K562 (cell line): Measurements from ENCODE around the gene TICAM1. TPM values are rescaled to one million over a fixed set of nuclear protein-coding genes. Genes with fewer than 3 reads are reported as not detected.

Experiments used
- DIDO1 ChIP-seq: fragments of 450-650 bp; IDR thresholded peaks from 2 replicates; pipeline ENCODE4 v1.6.1; 2016; ENCODE audit warnings: low read depth, missing biosample characterization, missing genetic modification characterization
- ELF1 ChIP-seq: fragments of 200-800 bp; sonication (Bioruptor generic); IDR thresholded peaks from 2 replicates; pipeline ENCODE4 v1.6.1; 2016; ENCODE audit warnings: missing genetic modification characterization, missing compliant biosample characterization
- GMEB1 ChIP-seq: fragments of 250-450 bp; sonication (Bioruptor Pico); IDR thresholded peaks from 2 replicates; pipeline ENCODE4 v1.4.0; 2020; ENCODE audit warnings: mild to moderate bottlenecking
- KAT7 ChIP-seq: sonication (generic); formaldehyde crosslinking; IDR thresholded peaks from 2 replicates; pipeline ENCODE4 v1.8.0; 2022; ENCODE audit warnings: missing genetic modification reagents, mild to moderate bottlenecking, borderline replicate concordance
- NCOA1 ChIP-seq: fragments of 450-650 bp; IDR thresholded peaks from 2 replicates; pipeline ENCODE4 v1.6.1; 2016; ENCODE audit warnings: low read depth
- NR1H2 ChIP-seq: sonication (generic); formaldehyde crosslinking; IDR thresholded peaks from 2 replicates; pipeline ENCODE4 v1.4.0; 2020; ENCODE audit warnings: mild to moderate bottlenecking, missing genetic modification reagents
- POLR2A ChIP-seq: fragments of 450-650 bp; conservative IDR thresholded peaks from 2 replicates; pipeline ENCODE4 v1.6.1; 2016
- SIX5 ChIP-seq, 2 experiments: IDR thresholded peaks; 2 replicates each; pipeline ENCODE4 v1.6.1; 2011; ENCODE audit warnings: low read length in 2 of 2, borderline replicate concordance in 1 of 2, low read depth in 1 of 2, mild to moderate bottlenecking in 1 of 2, moderate library complexity in 1 of 2; ENCODE audit not compliant: insufficient read depth in 1 of 2
- TAL1 ChIP-seq: fragments of 450-650 bp; IDR thresholded peaks from 2 replicates; pipeline ENCODE4 v1.6.1; 2016; ENCODE audit warnings: mild to moderate bottlenecking
- TEAD4 ChIP-seq, 2 experiments: sonication (generic) in 1 of 2; formaldehyde crosslinking in 1 of 2; IDR thresholded peaks; 2 replicates each; pipeline versions ENCODE4 v1.6.1 to v1.8.0; 2012 to 2022; ENCODE audit warnings: borderline replicate concordance in 1 of 2, inconsistent platforms in 1 of 2, low read length in 1 of 2, mild to moderate bottlenecking in 1 of 2, missing genetic modification reagents in 1 of 2
- TFAP4 ChIP-seq: sonication (generic); formaldehyde crosslinking; IDR thresholded peaks from 2 replicates; pipeline ENCODE4 v1.8.0; 2022; ENCODE audit warnings: missing genetic modification reagents, mild to moderate bottlenecking, moderate library complexity, borderline replicate concordance
- TOE1 ChIP-seq, 2 experiments: fragments of 450-650 bp in 1 of 2; sonication (generic) in 1 of 2; formaldehyde crosslinking in 1 of 2; IDR thresholded peaks; 2 replicates each; pipeline versions ENCODE4 v1.7.1 to v1.8.0; 2016 to 2022; ENCODE audit warnings: borderline replicate concordance in 2 of 2, mild to moderate bottlenecking in 2 of 2, antibody characterized with exemption in 1 of 2, inconsistent platforms in 1 of 2, low read depth in 1 of 2, missing genetic modification reagents in 1 of 2, moderate library complexity in 1 of 2
- ZBTB7A ChIP-seq: IDR thresholded peaks from 2 replicates; pipeline ENCODE4 v1.6.1; 2011; ENCODE audit warnings: low read depth, mild to moderate bottlenecking, low read length, moderate library complexity, borderline replicate concordance; ENCODE audit not compliant: control insufficient read depth
- ZNF583 ChIP-seq: fragments of 250-450 bp; sonication (Bioruptor Pico); IDR thresholded peaks from 2 replicates; pipeline ENCODE4 v1.4.0; 2020
- ZNF668 ChIP-seq: fragments of 250-450 bp; sonication (Bioruptor Pico); IDR thresholded peaks from 2 replicates; pipeline ENCODE4 v1.8.0; 2022; ENCODE audit warnings: mild to moderate bottlenecking, inconsistent platforms
- polyA plus RNA-seq, 8 experiments: library from polyadenylated mRNA; depleted of rRNA in 4 of 8; stranded (reverse) in 5 of 8; unstranded in 3 of 8; fragments of >200 nt; fragmentation: Nextera tagmentation in 2 of 8; fragmentation: Illumina TruSeq in 1 of 8; extraction: Ambion mirVana in 2 of 8; extraction: Trizol in 1 of 8; gene quantifications; 2 replicates each; pipeline versions ENCODE4 v1.2.1 to v1.2.3, GENCODE V29; 2011 to 2014; ENCODE audit warnings: inconsistent platforms in 1 of 8, missing spikeins in 1 of 8
- total RNA-seq, 7 experiments: library from RNA; depleted of rRNA in 6 of 7; stranded (reverse); fragments of >200 nt in 6 of 7; fragmentation: Illumina TruSeq in 2 of 7; extraction: Trizol in 2 of 7; gene quantifications; 2 replicates each; pipeline versions ENCODE4 v1.2.1 to v1.2.3, GENCODE V29; 2011 to 2021; ENCODE audit warnings: low replicate concordance in 1 of 7
- TF ChIP-seq, protein P1 (sequence below): fragments of 150-350 bp; conservative IDR thresholded peaks from 2 replicates; pipeline ENCODE4 v1.6.1; 2014; ENCODE audit warnings: low read length

Gene TICAM1
- total and polyA plus RNA-seq, 9 of the 15 experiments (the other 6 are each of a cell fraction or from before 2014, with no cell fraction given), result 0.07 to 11.6 (median 1.5) TPM

- TF ChIP-seq, protein P1, sequence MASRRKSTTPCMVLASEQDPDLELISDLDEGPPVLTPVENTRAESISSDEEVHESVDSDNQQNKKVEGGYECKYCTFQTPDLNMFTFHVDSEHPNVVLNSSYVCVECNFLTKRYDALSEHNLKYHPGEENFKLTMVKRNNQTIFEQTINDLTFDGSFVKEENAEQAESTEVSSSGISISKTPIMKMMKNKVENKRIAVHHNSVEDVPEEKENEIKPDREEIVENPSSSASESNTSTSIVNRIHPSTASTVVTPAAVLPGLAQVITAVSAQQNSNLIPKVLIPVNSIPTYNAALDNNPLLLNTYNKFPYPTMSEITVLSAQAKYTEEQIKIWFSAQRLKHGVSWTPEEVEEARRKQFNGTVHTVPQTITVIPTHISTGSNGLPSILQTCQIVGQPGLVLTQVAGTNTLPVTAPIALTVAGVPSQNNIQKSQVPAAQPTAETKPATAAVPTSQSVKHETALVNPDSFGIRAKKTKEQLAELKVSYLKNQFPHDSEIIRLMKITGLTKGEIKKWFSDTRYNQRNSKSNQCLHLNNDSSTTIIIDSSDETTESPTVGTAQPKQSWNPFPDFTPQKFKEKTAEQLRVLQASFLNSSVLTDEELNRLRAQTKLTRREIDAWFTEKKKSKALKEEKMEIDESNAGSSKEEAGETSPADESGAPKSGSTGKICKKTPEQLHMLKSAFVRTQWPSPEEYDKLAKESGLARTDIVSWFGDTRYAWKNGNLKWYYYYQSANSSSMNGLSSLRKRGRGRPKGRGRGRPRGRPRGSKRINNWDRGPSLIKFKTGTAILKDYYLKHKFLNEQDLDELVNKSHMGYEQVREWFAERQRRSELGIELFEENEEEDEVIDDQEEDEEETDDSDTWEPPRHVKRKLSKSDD, result 0 out of 2 replicates have a peak, but pooled peaks have one; percentile 16
- TF ChIP-seq NR1H2 (CRISPR knock-in tag) (no peak), SIX5 (IDR thresholded peaks at IDR 0.05; ENCODE audit: borderline replicate concordance in 1 of 2, insufficient read depth in 1 of 2, low read depth in 1 of 2, low read length in 2 of 2) (peak; percentile 98), GMEB1 (CRISPR knock-in tag) (peak; percentile 82), ZNF583 (peak; percentile 96), KAT7 (peak; percentile 51; the same call in 1 of the 2 replicates), ZBTB7A (peak; percentile 39; the same call in 1 of the 2 replicates), TOE1 (IDR thresholded peaks at IDR 0.05; ENCODE audit: borderline replicate concordance) (0 out of 2 replicates have a peak, but pooled peaks have one; percentile 10), TOE1 (CRISPR knock-in tag; IDR thresholded peaks at IDR 0.05; ENCODE audit: borderline replicate concordance, low read depth) (no peak), TAL1 (no peak), TFAP4 (CRISPR knock-in tag) (peak; percentile 72; the same call in 1 of the 2 replicates), DIDO1 (tag) (peak; percentile 90), POLR2A (peak; percentile 86), NCOA1 (peak; percentile 90; the same call in 1 of the 2 replicates), TEAD4 (IDR thresholded peaks at IDR 0.05; ENCODE audit: low read length) (peak; percentile 95), TEAD4 (CRISPR knock-in tag; IDR thresholded peaks at IDR 0.05; ENCODE audit: borderline replicate concordance) (no peak), ELF1 (tag) (peak; percentile 71; the same call in 1 of the 2 replicates), ZNF668 (CRISPR knock-in tag) (peak; percentile 84; the same call in 1 of the 2 replicates)
Measured at GRCh38 chr19:4791183-4792018, 40.1 kb downstream of the TICAM1 start, which contains the start of gene FEM1A (continued).
